Activated CD4-positive, alpha-beta T cell treated with anti-CD3 and anti-CD28 coated beads for 36 hours (primary cell): ENCODE results near the gene NEURL1B. TPM values are rescaled to one million over a fixed set of nuclear protein-coding genes. Genes with fewer than 3 reads are reported as not detected.

ENCODE experiments used
- ATAC-seq: fragments of 200-7000 bp; cut with Tn5 transposase; one replicate; pipeline ENCODE4 v1.10.0; 2021; ENCODE audit warnings: mild to moderate bottlenecking, moderate library complexity
- CTCF ChIA-PET: fragments of 350-600 bp; sonication (Branson Sonifier 250); formaldehyde crosslinking; loops from one replicate; lab custom pipeline; 2021; ENCODE audit warnings: antibody characterized with exemption; lab: Charles Lee
- POLR2A ChIA-PET: fragments of 350-600 bp; sonication (Branson Sonifier 250); formaldehyde crosslinking; loops from one replicate; lab custom pipeline; 2021; ENCODE audit warnings: antibody characterized with exemption, inconsistent platforms; lab: Charles Lee
- DNase-seq: peaks from one replicate; pipeline ENCODE4 v3.0.0-alpha.2; 2020
- H3K27ac Mint-ChIP-seq: one replicate; pipeline ENCODE4 v1.8.0; 2021; ENCODE audit warnings: mixed read lengths
- H3K27me3 Mint-ChIP-seq: one replicate; pipeline ENCODE4 v1.8.0; 2021; ENCODE audit warnings: mixed read lengths
- H3K36me3 Mint-ChIP-seq: one replicate; pipeline ENCODE4 v1.8.0; 2021; ENCODE audit warnings: low read depth, mixed read lengths
- H3K4me1 Mint-ChIP-seq: one replicate; pipeline ENCODE4 v1.8.0; 2021; ENCODE audit warnings: mixed read lengths
- H3K4me3 Mint-ChIP-seq: one replicate; pipeline ENCODE4 v1.8.0; 2021; ENCODE audit warnings: mild to moderate bottlenecking, moderate library complexity, mixed read lengths
- H3K9me3 Mint-ChIP-seq: one replicate; pipeline ENCODE4 v1.8.0; 2021; ENCODE audit warnings: low read depth, mixed read lengths
- intact Hi-C, 2 experiments: fragments of 100-400 bp; cut with DNase I in 1 of 2; cut with micrococcal nuclease in 1 of 2; formaldehyde crosslinking; loops; one replicate each; pipeline versions ENCODE4 v1.14.2 to v1.15.1; 2022 to 2024; cut with DNase I, micrococcal nuclease
- total RNA-seq, 2 experiments: library from RNA; stranded (reverse); gene quantifications; one replicate each; pipeline ENCODE4 v1.2.3, GENCODE V29; 2021

NEURL1B gene
- total RNA-seq, 2 experiments from 2014 or later, result 0.16 to 0.19 TPM

DNA sequence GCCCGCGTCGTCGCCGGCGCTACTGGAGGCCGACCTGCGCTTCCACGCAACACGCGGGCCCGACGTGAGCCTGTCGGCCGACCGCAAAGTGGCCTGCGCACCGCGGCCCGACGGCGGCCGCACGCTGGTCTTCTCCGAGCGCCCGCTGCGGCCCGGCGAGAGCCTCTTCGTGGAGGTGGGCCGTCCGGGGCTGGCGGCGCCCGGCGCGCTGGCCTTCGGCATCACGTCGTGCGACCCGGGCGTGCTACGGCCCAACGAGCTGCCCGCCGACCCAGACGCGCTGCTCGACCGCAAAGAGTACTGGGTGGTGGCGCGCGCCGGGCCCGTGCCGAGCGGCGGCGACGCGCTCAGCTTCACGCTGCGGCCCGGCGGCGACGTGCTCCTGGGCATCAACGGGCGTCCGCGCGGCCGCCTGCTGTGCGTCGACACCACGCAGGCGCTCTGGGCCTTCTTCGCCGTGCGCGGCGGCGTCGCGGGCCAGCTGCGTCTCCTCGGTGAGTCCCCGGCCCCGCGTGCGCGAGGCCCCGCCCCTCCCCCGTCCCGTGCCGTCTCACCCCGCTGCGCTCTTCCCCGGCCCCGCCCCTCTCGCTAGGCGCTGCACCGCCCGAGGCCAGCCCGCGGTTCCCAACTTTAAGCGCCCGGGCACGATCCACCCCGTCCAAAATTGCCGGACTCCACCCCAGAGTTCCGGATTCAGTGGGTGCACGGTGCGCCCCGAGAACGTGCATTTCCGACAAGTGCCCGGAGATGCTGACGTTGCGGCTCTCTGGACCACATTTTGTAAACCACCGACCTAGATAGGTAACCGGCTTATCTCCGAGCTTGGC is 42.8 kb downstream of the NEURL1B start:
- intact Hi-C loops, result loop anchor here in 1 of 2 experiments (1.0 kb wide), 1 partner anchor 43 kb away; the partner anchor contains the start of gene NEURL1B
- Mint-ChIP-seq H3K27me3 (peaks cover 4% of the 10 kb centered on the region), H3K27ac (no peak overlapping the region), H3K4me3 (peak overlapping the region; percentile 54), H3K9me3 (no peaks in the 10 kb centered on the region), H3K36me3 (no peaks in the 10 kb centered on the region), H3K4me1 (peaks cover 15% of the 10 kb centered on the region)
- DNase-seq, result peak; percentile 80
- ATAC-seq, result peak; percentile 83
- CTCF ChIA-PET, result interaction anchor here (0.7 to 2.1 kb wide), 6 partner anchors 11 to 198 kb away, joined by 3 to 12 read pairs (median 4); no protein-coding TSS in a partner anchor
- POLR2A ChIA-PET, result no interaction called here

DNA sequence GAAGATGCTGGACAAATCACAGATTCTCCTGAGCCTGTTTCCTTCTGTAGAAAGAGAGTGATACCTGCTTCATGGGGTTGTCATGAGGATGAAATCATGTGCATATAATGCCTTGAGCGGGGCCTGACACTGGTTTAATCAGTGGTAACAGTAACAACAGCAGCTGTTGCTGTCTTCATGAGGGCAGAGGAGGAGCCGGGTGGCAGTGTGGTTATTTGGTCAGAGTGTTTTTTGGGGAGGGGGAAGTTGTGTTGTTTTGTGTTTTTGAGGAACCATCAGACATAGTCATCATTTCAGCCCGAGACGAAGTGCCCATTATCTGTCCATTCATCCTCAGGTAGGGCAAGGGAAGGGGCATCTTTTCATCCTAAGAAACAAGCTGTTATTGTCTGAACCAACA is 44.0 kb downstream of the NEURL1B start:
- Mint-ChIP-seq H3K36me3 (no peaks in the 10 kb centered on the region), H3K4me3 (no peak overlapping the region), H3K27ac (no peak overlapping the region), H3K9me3 (no peaks in the 10 kb centered on the region), H3K27me3 (peaks cover 4% of the 10 kb centered on the region), H3K4me1 (peaks cover 20% of the 10 kb centered on the region)
- DNase-seq, result no peak
- ChIA-PET CTCF (interaction anchor here (0.6 to 2.1 kb wide), 10 partner anchors 10 to 331 kb away, joined by 3 to 12 read pairs (median 3); partner anchors contain the start of gene RPL26L1), POLR2A (no interaction called here)
- intact Hi-C loops, result no loop called here
- no peak for ATAC-seq

- Mint-ChIP-seq H3K27me3 (peaks cover 4% of the 10 kb centered on the region), H3K27ac (no peak overlapping the region), H3K9me3 (no peaks in the 10 kb centered on the region), H3K36me3 (no peaks in the 10 kb centered on the region), H3K4me3 (no peak overlapping the region), H3K4me1 (peaks cover 25% of the 10 kb centered on the region)
- ATAC-seq (no peak), DNase-seq (no peak)
- ChIA-PET POLR2A (no interaction called here), CTCF (interaction anchor here (0.6 to 2.1 kb wide), 3 partner anchors 13 to 216 kb away, joined by 3 to 12 read pairs (median 4); no protein-coding TSS in a partner anchor)
- intact Hi-C loops, result no loop called here
Observed at GRCh38 chr5:172686111-172686510, 45.0 kb downstream of the NEURL1B start.

- DNase-seq, result no peak
- intact Hi-C loops, result no loop called here
- no peak for ATAC-seq
- Mint-ChIP-seq H3K4me3 (no peak overlapping the region), H3K9me3 (no peaks in the 10 kb centered on the region), H3K27ac (no peak overlapping the region), H3K4me1 (peaks cover 25% of the 10 kb centered on the region), H3K36me3 (no peaks in the 10 kb centered on the region), H3K27me3 (peaks cover 4% of the 10 kb centered on the region)
- ChIA-PET POLR2A (no interaction called here), CTCF (interaction anchor here (0.7 kb wide), 2 partner anchors 12 to 48 kb away, joined by 3 read pairs; no protein-coding TSS in a partner anchor)
Observed at GRCh38 chr5:172686539-172687390, 45.7 kb downstream of the NEURL1B start.

DNA sequence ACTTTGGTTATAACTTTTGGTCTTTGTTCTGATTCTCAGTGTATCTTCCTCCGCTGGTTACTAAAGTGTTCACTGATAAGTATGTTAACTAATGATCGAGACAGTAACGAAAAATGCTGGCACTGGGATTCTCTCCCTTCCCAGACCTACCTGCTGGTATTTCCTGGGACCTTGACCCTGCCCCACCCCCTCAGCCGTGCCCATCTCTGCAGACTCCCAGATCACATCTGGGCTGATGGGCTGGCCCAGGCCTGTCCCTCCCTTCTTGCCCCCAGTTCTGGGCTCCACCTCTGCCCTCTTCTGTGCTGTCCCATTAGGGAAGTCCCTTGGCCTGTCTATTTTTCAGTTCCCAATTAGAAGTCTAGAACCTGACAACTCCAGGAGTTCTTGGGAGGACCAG is 46.9 kb downstream of the NEURL1B start:
- Mint-ChIP-seq H3K27me3 (peaks cover 1% of the 10 kb centered on the region), H3K9me3 (no peaks in the 10 kb centered on the region), H3K4me3 (no peak overlapping the region), H3K36me3 (no peaks in the 10 kb centered on the region), H3K4me1 (peaks cover 25% of the 10 kb centered on the region), H3K27ac (peak overlapping the region; percentile 34)
- CTCF ChIA-PET, result interaction anchor here (0.6 to 2.6 kb wide), 5 partner anchors 9 to 629 kb away, joined by 3 to 7 read pairs (median 3); no protein-coding TSS in a partner anchor
- DNase-seq (no peak), ATAC-seq (no peak)
- intact Hi-C loops, result no loop called here
- POLR2A ChIA-PET, result no interaction called here

GRCh38 chr5:172688349-172689217 is 47.5 kb downstream of the NEURL1B start:
- Mint-ChIP-seq H3K36me3 (no peaks in the 10 kb centered on the region), H3K27me3 (no peaks in the 10 kb centered on the region), H3K9me3 (no peaks in the 10 kb centered on the region), H3K27ac (peak overlapping the region; percentile 34), H3K4me1 (peaks cover 25% of the 10 kb centered on the region), H3K4me3 (no peak overlapping the region)
- intact Hi-C loops, result no loop called here
- ChIA-PET CTCF (interaction anchor here (1.3 to 2.6 kb wide), 2 partner anchors 9 to 237 kb away, joined by 3 to 7 read pairs; no protein-coding TSS in a partner anchor), POLR2A (no interaction called here)
- DNase-seq, result peak; percentile 62
- ATAC-seq, result peak; percentile 60

GRCh38 chr5:172689218-172689572 is 48.1 kb downstream of the NEURL1B start:
- no peak for ATAC-seq
- no peaks in the 10 kb centered on the region for H3K27me3 Mint-ChIP-seq
- H3K9me3 Mint-ChIP-seq, result no peaks in the 10 kb centered on the region
- H3K4me3 Mint-ChIP-seq, result no peak overlapping the region
- POLR2A ChIA-PET, result no interaction called here
- peaks cover 24% of the 10 kb centered on the region for H3K4me1 Mint-ChIP-seq
- CTCF ChIA-PET, result interaction anchor here (1.3 to 2.6 kb wide), 2 partner anchors 8 to 238 kb away, joined by 3 to 7 read pairs; no protein-coding TSS in a partner anchor
- no peaks in the 10 kb centered on the region for H3K36me3 Mint-ChIP-seq
- intact Hi-C loops, result no loop called here
- DNase-seq, result no peak
- H3K27ac Mint-ChIP-seq, result no peak overlapping the region

GRCh38 chr5:172689801-172690200 is 48.7 kb downstream of the NEURL1B start:
- DNase-seq, result no peak
- POLR2A ChIA-PET, result no interaction called here
- Mint-ChIP-seq H3K36me3 (no peaks in the 10 kb centered on the region), H3K9me3 (no peaks in the 10 kb centered on the region), H3K4me3 (no peak overlapping the region), H3K27me3 (no peaks in the 10 kb centered on the region), H3K4me1 (peaks cover 20% of the 10 kb centered on the region), H3K27ac (no peak overlapping the region)
- CTCF ChIA-PET, result interaction anchor here (2.6 kb wide), 1 partner anchor 238 kb away, joined by 7 read pairs; no protein-coding TSS in a partner anchor
- peak; percentile 31 for ATAC-seq
- intact Hi-C loops, result no loop called here

- intact Hi-C loops, result no loop called here
- Mint-ChIP-seq H3K9me3 (no peaks in the 10 kb centered on the region), H3K27ac (no peak overlapping the region), H3K27me3 (no peaks in the 10 kb centered on the region), H3K36me3 (no peaks in the 10 kb centered on the region), H3K4me1 (peaks cover 20% of the 10 kb centered on the region), H3K4me3 (no peak overlapping the region)
- CTCF ChIA-PET, result interaction anchor here (2.6 kb wide), 1 partner anchor 239 kb away, joined by 7 read pairs; no protein-coding TSS in a partner anchor
- POLR2A ChIA-PET, result no interaction called here
- peak; percentile 58 for DNase-seq
- ATAC-seq, result peak; percentile 89
Observed at GRCh38 chr5:172690258-172691075, 49.4 kb downstream of the NEURL1B start.

DNA sequence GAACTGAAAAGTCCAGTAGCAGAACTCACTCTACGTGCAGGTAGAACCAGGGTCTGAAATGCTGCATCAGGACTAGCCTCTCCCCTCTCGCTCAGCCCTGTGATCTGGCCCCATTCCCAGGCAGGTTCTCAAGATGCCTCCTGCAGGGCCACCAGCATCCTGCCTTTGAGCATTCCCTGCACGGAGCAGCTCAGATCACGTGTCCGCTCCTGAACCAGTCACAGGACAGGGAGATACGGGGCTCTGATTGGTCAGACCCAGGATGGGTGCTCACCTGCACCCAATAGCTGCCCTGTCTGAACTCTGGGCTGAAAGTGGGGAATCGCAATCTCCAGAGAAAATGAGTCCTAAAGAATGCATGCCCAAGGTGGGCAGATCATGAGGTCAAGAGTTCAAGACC is 50.8 kb downstream of the NEURL1B start:
- CTCF ChIA-PET, result no interaction called here
- Mint-ChIP-seq H3K27me3 (no peaks in the 10 kb centered on the region), H3K9me3 (no peaks in the 10 kb centered on the region), H3K4me3 (no peak overlapping the region), H3K27ac (no peak overlapping the region), H3K4me1 (peaks cover 21% of the 10 kb centered on the region), H3K36me3 (no peaks in the 10 kb centered on the region)
- intact Hi-C loops, result no loop called here
- DNase-seq (no peak), ATAC-seq (no peak)
- POLR2A ChIA-PET, result no interaction called here
